CD4-positive, alpha-beta T cell treated with Interleukin-4 for 1 hour (primary cell): Measurements from ENCODE around the gene CABP7.

Source experiments
- DNase-seq, 2 donors: peaks; one replicate each; pipeline ENCODE4 v3.0.0-alpha.2; 2020 to 2022

The CABP7 gene

DNA sequence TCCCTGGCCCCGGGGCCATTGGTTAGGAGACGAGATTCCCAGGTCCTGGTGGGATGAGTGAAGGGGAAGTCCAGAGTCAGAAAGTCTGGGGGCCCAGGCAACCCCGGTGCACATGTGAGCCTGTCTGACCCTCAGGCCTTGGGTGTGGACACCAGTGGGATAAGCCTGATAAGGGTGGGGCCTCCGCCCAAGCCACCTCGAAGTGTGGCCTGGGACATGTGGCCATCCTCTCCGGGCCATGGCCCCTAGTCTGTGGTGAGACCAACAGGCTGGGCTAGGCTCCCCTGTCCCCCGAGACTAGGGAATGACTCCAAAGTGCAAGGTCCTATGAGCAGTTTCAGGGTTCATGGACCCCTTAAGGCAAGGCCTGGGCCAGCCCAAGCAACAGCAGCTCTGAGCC lies 6.3 kb downstream of the CABP7 start:
- DNase-seq, result no peak

DNA sequence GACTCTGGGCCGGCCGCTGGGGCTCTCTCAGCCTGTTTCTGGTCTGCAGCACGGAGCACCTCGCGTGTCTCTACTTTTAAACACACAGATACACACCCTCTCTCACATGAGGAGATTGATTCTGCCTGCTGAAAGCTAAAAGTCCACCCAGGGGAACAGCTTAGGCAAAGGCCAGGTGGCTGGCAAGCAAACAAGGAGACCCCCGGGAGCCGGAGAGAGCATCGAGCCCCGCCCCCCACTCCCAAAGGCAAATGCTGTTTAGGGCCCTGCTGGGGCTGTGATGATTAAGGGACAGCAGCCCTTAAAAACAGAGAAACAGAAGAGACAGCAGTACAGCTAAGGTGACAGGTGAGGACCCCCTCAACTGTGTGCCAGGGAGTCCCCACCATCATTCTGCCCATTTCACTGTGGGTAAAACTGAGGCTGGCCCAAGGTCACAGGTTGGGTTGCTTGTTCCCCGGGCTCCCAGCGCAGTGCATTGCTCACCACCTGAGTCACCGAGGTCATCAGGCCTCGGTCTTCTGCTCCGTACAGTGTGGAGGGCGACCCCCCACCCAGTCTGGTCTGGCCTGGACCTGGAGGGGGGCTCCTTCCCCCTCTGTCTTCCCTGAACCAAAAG lies 6.8 kb downstream of the CABP7 start:
- no peak for DNase-seq

DNA sequence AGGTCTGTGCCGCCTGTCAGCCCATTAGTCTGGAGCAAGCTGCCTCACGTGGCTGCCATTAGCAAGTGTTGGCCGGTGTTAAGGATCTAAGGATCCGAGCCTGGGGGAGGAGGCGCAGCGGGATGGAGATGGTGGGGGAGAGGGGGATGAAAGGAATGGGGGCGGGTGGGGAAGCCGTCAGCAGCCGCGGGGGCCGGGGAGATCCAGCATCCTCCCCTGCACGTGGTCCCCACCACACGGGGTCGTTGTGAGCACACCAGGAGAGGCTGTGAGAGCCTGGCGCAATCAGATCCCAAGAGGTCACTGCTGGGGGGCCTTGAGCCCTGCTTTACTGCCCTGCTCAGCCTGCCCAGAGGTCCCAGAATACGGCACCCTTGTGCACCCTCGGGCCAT lies 7.3 kb downstream of the CABP7 start:
- no peak for DNase-seq

DNA sequence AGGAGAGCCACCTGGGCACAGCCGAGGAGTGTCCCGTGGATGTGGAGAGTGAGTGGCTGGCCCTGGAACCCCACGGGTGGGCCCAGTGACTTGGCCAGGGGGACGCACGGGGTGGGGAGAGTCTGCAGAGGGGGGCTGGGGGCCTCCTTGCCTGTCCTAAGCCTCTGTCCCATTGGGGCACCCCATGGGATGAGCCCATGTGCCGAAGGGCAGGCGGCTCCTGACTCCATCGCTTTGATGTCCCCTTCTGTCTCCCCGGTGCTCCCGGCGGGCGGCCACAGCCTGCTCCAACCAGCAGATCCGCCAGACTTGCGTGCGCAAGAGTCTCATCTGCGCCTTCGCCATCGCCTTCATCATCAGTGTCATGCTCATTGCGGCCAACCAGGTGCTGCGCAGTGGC lies 9.4 kb downstream of the CABP7 start:
- no peak for DNase-seq

DNA sequence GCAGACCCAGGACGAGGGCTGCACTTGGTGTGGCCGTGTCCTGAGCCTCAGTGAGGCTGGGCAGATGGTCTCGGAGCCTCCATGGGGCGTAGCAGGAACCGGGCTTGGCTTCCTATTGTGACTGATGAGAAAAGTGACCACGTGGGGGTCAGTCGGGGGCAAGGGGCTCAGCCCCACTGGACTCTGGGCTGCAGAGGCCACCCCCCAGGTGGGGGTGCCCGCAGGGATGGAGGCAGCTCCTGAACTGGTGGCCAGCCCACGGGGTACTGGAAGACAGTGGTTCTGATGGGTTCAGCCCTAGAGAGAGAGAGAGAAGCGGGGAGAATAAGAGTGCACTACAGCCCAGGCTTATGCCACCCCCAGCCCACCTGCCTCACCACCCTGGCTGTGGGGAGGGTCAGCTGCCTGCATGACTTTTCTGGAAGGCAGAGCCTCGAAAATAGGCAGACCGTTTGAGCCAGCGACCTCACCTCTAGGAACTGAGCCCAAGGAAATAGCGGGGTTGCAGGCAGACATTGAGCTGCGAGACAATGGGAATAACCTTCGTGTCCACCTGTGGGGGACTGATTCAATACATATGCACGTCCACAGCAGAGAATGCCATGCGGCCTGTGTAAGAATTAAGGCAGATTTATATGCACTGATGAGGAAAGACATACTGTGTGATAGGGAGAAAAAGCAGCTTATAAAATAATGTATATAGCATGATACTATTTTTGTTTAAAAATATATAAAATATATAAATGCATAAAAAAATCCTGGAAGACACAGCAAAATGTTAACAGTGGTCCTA lies 11.5 kb downstream of the CABP7 start:
- no peak for DNase-seq

DNA sequence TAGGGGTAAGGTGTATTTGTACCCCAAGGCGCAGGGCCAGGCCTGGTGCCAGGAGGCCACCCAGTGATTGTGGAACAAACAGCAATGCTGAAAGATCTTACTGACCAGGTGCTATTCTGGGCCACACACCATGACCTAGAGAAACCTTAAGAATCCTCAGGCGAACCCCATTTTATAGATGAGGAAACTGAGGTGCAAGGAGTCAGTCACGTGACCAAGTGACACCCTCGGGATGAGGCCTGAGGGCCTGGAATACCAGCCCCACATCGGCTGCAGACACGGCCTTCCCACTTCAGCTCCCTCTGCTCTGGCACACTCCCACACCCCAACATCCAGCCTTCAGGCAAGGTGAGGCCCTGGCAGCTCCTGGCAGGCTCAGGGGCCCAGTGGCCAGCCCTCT lies 13.1 kb downstream of the CABP7 start:
- no peak for DNase-seq

DNA sequence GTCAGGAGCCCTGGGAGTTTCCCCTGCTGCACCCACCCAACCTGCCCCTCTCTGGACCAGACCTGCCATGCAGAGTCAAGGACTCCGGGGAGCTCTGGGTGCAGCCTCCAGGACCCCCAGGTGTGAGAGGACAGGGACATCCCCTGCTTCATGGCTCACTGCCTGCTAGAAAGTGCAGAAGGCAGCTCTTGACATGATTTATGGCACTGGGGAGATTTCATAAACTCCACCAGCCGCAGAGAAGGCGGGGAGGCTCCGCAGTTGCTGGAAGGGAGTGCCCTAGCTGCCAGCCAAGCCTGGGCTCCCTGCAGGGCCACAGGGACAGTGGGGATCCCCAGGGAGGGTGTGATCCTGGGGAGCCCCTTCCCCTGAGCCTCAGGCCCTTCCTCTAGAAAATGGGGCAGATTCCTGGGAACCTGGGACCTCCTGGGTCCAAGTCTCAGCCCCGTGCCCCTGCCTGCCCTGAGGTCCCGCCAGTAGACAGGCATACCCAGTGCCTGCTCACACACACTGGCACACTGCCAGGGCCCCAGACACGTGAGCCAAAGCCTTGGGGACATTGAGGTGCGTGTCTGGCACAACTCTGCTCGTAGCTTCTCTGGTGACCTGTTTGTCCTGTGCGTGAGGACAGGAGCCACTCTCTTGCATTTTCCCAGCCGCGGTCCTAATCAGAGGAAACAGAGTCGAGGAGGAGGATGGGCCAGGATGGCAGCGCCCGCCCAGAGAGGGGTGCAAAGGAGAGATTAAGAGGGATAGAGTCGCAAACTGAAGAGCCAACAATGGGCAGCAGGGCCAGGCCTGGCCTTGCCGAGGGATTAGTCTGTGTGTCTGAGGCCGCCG lies 13.8 kb downstream of the CABP7 start:
- no peak for DNase-seq

DNA sequence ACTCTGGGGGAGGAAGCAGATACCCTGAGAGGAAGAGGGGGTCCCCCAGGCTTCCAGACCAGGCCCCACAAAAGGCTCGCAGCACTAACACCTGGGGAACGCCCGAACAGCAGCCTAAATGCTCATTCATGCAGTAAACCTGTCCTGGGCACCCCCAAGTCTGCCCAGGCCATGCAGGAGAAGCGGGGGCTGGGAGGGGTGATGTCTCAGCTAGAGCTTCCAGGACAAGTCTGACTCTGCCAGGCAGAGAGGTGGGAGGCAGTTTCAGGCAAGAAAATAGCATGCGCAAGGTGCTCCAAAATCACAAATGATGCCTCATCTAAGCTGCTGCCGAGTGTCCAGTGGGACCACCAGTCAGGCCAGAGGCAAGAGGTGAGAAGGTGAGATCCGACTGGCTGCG lies 14.6 kb downstream of the CABP7 start:
- DNase-seq, result no peak

DNA sequence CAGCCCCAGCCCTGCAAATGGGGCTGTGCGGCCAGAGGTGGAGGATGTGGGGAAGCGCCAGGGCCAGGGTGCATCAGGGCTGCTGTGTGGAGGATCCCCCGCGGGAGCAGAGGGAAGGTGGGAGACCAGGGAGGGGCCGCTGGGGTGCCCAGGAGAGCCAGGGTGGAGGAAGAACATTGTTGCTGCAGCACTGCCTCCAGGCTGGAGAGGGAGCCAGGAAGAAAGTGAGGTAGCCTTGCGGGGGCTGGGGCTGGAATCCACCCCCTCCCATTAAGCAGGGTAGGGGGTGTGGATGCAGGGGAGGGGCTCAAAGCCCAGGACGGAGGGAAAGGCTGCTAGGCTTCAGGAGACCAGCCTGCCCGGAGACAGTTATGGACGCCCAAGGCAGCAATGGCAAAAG lies 15.0 kb downstream of the CABP7 start:
- no peak for DNase-seq

DNA sequence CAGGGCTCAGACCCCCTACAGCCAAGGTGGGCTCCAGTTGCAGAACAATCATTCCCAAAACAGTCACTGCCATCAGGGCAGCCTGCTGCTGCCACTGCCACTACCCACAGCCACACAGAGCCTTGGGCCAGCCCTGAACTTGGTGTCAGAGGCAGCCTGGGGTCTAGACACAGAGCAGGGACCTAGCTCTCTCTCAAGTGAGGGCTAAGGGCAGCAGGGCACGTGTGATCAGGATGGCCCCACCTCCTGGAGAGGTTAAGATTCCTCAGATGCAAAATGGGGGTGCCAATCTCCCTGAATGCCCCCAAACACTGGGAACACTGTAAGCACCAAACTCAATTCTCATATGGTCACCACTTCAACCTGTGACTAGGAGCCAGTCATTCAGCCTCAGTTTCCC lies 15.6 kb downstream of the CABP7 start:
- DNase-seq, result no peak

DNA sequence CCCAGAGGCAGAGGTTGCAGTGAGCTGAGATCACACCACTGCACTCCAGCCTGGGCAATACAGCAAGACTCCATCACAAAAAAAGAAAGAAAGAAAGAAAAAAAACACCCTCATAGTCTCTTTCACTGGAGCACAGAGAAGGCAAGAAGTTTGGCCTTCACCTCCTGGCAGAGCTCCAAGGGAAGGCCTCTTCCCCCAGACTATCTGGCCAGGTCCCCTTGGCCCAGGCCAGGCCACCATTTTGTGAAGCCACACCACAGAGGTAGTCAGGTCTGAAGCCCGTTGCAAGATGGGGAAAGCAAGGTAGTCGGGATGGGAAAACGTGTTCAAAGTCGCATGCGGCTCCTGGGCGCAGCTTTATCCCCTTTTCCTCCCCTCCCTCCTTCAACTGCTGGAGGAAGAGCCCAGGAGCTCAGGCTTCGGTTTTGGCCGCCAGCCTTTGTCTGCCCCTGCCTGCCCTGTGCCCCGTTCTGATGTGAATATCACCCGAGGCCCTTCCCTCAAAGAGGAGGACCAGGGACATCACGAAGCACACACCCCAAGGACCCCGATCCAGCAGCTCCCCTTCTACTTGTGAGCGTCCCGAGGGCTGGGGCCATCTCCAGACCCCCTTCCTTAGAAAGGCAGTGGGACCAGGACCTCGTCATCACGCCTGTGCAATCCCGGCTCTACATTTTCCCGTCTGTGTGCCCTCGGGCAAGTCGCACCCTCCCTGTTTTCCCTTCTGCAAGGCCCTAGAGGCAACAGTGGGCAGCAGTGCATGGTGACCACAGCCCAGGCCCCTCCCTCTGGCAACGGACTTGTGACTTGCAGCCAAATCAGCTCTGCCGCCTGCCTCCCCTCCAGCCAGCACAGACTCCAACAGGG lies 17.7 kb downstream of the CABP7 start:
- no peak for DNase-seq

DNA sequence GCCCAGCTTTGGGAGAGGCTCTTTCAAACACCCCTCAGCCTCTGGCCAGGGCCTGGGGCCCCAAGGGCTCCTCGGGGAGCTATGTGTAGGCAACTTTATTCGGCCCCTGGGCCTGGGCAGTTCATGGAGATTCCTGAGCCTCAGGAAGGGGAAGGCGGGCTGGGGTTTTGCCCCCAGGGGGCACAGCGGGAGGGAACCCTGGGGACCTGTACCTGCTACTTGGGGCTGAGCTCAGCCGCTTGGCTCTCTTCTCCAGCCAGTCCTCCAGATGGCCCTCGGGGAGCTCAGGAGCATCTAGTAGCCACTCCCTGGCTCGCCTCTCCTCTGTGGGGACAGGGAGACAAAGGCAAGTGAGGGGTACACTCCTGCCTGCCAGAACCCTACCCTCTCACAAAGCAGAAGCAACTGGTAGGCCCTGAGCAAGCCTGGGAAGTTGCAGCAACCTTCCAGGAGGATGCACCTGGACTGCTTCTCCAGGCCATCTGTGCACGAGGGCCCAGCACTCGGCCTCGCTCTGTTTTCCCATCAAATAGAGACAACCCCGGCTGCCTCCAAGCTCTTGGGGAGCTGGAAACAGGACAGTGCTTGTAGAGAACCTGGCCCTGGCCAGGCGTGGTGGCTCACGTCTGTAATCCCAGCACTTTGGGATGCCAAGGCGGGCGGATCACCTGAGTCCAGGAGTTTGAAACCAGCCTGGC lies 18.5 kb downstream of the CABP7 start:
- DNase-seq, result no peak

DNA sequence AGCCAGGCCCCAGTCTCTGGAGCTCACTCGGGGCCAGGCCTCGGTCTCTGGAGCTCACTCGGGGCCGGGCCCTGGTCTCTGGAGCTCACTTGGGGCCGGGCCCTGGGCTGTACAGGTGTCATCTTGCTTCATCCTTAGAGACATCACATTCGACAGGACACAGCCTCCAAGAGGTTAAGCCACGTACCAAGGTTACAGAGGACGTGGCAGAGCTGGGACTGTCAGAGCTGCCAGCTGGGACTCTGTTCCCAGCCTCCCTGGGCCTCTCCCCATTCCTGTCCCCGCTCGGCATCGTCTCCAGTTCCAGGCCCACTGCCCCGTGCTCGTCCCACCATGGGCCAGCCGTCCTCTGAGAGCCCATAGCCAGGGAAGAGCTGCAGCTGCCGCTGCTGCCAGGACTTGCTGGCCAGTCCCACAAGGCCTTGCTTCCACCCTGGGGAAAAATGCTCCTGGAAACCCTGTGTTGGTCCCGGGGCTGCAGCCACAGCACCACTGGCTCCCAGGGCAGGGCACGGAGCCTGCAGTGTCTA lies 19.6 kb downstream of the CABP7 start:
- no peak for DNase-seq

DNA sequence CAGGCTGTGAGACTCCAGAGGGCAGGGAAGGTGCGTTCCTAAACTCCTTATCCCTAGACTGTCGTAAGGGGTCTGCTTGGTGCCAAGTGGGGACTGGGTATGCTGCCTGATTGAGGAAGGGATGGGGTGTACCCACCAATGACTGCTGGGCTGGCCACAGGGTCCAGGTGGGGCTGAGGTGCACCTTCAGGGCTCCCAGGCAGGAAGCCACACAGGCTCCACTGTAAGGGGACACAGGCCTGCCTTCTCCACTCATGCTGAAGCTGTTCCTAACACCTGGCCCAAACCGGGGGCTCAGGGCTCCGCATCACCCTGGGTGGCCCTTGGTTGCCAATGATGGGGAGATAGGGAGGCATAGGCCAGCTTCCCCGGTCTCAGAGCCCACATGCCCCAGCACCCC lies 20.4 kb downstream of the CABP7 start:
- no peak for DNase-seq

DNA sequence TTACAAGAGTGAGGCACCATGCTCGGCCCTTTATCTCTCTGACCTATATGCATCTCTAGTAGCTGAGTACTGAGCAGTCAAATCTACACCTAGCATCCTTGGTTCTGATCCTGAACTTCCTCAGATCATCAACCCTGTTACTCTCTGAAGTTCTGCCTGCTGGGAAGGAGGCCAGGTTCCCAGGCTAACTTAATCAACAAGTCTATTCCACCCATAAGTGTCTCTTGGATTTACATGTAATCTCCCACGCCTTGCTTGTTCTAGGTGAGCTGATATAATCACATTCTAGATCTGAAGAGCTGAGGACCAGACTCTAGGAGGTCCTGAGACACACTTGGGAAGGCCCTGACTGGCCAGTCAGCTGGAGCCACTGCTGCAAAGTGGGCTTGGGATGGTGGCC lies 22.1 kb downstream of the CABP7 start:
- no peak for DNase-seq

DNA sequence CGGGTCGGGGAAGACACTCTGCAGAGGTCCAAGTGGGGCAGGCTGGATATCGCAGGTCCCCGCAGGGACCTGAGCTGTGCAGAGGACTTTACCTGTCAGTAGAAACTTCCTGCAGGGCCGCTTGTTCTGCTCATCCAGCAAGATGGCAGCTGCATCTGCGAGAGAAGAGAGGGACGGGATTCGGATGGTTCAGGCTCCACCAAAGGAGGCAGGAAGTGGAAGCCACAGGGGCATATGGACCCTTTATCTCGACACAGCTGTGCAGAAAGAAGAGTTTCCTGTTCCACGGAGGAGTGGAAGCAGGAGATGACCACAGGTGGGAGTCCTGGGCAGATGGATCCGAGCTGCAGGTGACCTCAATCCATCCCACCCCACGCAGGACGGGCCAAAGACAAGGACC lies 22.5 kb downstream of the CABP7 start:
- no peak for DNase-seq

DNA sequence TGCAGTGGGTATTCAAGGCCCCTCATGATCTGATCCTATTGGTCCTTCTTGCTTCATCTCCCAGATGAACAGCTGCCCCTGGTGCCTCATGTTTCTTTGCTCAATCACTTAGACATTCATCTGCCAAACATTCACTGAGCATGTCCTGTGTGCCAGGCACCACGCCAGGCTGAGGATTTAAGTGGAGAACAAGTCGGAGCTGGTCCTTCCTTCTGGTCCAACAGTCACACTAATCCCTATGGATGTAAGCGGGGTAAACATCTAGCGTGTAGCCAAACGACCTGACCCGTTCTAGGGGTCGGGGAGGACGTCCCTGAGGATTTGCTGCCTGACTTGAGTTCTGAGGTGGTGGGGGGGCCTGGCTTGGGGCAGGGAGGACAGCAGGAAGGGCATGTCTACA lies 25.1 kb downstream of the CABP7 start:
- DNase-seq, result no peak

DNA sequence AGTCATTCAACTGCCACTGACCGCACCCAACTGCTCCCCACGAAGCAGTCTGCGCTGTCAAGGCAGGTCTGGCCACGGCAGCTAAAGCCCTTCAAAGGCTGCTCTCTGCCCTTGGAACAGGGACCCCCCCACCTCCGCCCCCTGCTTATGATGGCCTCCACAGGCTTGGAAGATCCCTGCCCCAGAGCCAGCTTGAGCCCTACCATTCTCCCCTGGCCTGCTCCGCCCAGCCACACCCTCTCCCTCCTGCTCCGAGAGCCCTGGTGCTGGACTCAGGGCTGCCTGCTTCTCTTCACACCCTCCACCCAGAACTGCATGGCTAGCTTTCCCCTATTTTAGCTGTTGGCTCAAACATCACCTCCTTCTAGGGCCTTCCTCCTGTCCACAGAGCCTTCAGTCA lies 28.0 kb downstream of the CABP7 start:
- DNase-seq, result no peak

DNA sequence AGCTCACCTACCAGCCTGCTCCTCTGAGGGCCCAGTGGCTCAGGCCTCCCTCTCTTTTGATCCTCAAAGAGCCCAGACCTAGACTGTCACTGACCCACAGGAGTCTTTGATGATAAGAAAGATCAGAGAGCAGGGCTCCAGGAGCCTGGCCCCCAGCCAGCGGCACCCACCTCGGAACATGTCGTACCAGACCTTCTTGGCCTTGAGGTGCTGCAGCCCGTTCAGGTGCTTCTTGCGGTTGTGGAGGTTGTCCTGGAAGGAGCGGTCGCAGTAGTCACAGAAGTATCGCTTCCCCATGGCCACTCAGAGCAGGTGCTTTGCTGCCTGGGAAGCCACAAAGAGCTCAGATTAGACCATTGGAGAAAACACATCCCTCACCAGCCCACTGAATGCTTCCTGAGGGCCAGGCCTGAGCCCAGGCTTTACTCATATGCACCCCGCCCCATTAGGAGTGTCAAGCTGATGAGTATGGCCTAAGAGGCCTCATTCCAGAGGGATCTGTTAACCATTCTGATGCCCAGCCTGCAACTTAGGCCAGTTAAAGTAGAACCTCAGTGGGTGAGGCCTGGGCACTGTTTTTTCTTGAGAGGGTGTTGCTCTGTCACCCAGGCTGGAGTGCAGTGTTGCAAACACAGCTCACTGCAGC lies 28.6 kb downstream of the CABP7 start:
- DNase-seq, result no peak

DNA sequence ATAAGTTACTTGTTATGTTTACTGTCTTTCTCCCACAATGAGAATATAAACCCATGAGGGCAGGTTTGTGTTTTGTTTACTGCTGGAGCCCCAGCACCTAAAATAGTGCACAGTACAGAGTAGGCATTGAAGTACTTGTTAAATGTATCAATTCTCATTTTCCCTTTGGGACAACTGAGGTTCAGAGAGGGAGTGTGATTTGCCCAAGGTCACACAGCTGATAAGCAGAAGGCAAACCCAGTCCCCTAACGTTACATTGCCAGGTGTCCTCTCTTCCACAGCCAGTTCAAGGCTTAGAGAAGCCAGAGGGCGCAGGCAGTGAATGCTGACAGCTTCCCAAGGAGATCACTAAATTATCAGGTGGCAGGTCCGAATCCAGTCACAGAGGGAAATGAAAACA lies 30.2 kb downstream of the CABP7 start:
- DNase-seq, result no peak
